Activated CD4-positive, alpha-beta T cell treated with anti-CD3 and anti-CD28 coated beads, Interleukin-2, amount 50 U/mL, for 4 hours (primary cell): Measurements from ENCODE around the gene CALD1.

Source experiments
- DNase-seq, 2 experiments: peaks; one replicate each; pipeline ENCODE4 v3.0.0-alpha.2; 2020

Gene CALD1

GRCh38 chr7:134932707-134933370, 153.4 kb downstream of the CALD1 start:
- no peak for DNase-seq

- no peak for DNase-seq
Measured at GRCh38 chr7:134933460-134934068, 154.1 kb downstream of the CALD1 start.

- DNase-seq: no peak
Measured at GRCh38 chr7:134935701-134936100, 156.3 kb downstream of the CALD1 start.

GRCh38 chr7:134936893-134937510, 157.6 kb downstream of the CALD1 start:
- DNase-seq: no peak

GRCh38 chr7:134938141-134938540, 158.7 kb downstream of the CALD1 start:
- DNase-seq: no peak

- DNase-seq: no peak
Measured at GRCh38 chr7:134939136-134939535, 159.7 kb downstream of the CALD1 start.

GRCh38 chr7:134940729-134941128, 161.3 kb downstream of the CALD1 start:
- no peak for DNase-seq

- DNase-seq: no peak
Measured at GRCh38 chr7:134941185-134941900, 161.9 kb downstream of the CALD1 start.

- DNase-seq: no peak
Measured at GRCh38 chr7:134941952-134942351, 162.5 kb downstream of the CALD1 start.

- DNase-seq: no peak
Measured at GRCh38 chr7:134942690-134943466, 163.4 kb downstream of the CALD1 start.

GRCh38 chr7:134943785-134944400, 164.5 kb downstream of the CALD1 start:
- DNase-seq: no peak

GRCh38 chr7:134945691-134946090, 166.3 kb downstream of the CALD1 start:
- DNase-seq: no peak

- no peak for DNase-seq
Measured at GRCh38 chr7:134946260-134946659, 166.8 kb downstream of the CALD1 start.

- no peak for DNase-seq
Measured at GRCh38 chr7:134947329-134947728, 167.9 kb downstream of the CALD1 start.

- DNase-seq: no peak
Measured at GRCh38 chr7:134947831-134948230, 168.4 kb downstream of the CALD1 start.

- DNase-seq: no peak
Measured at GRCh38 chr7:134948246-134948645, 168.8 kb downstream of the CALD1 start.

- no peak for DNase-seq
Measured at GRCh38 chr7:134948736-134949135, 169.3 kb downstream of the CALD1 start.

- no peak for DNase-seq
Measured at GRCh38 chr7:134949171-134949570, 169.7 kb downstream of the CALD1 start.

- no peak for DNase-seq
Measured at GRCh38 chr7:134954197-134955082, 175.0 kb downstream of the CALD1 start.

GRCh38 chr7:134957005-134957404, 177.6 kb downstream of the CALD1 start:
- DNase-seq: no peak

GRCh38 chr7:134959810-134960209, 180.4 kb downstream of the CALD1 start:
- no peak for DNase-seq
